H1 (cell line): ENCODE results near the gene H2AZ1. TPM values are rescaled to one million over a fixed set of nuclear protein-coding genes. Genes with fewer than 3 reads are reported as not detected.

Experiments
- ASH2L ChIP-seq: fragments of 200-600, 300-600 bp; sonication (generic); IDR thresholded peaks from one replicate; pipeline ENCODE4 v1.7.1; 2017; ENCODE audit warnings: low read length
- CREB1 ChIP-seq: IDR thresholded peaks from 2 replicates; pipeline ENCODE4 v1.6.1; 2012; ENCODE audit warnings: inconsistent platforms
- CTCF ChIP-seq, 3 experiments: IDR thresholded peaks; 1 replicate in 2 of 3; 2 replicates in 1 of 3; pipeline versions ENCODE4 v1.5.1 to v1.6.1; 2011; ENCODE audit warnings: low read length in 3 of 3, mild to moderate bottlenecking in 3 of 3, inconsistent platforms in 2 of 3, low read depth in 1 of 3, moderate library complexity in 1 of 3; ENCODE audit not compliant: insufficient read depth in 1 of 3; ENCODE audit errors: control extremely low read depth in 1 of 3
- RAD21 ChIP-seq, 2 experiments: IDR thresholded peaks in 1 of 2; conservative IDR thresholded peaks in 1 of 2; 2 replicates each; pipeline ENCODE4 v1.6.1; 2011; ENCODE audit warnings: low read depth in 2 of 2, low read length in 2 of 2, improper control_type of control experiment in 1 of 2, inconsistent platforms in 1 of 2, mild to moderate bottlenecking in 1 of 2, moderate library complexity in 1 of 2
- SAP30 ChIP-seq: fragments of 300-600 bp; sonication (generic); IDR thresholded peaks from 2 replicates; pipeline ENCODE4 v1.7.1; 2012; ENCODE audit warnings: low read length, moderate library complexity, mild to moderate bottlenecking, inconsistent platforms; ENCODE audit not compliant: insufficient read depth, insufficient replicate concordance
- polyA plus RNA-seq, 7 experiments: library from polyadenylated mRNA; depleted of rRNA in 3 of 7; stranded (reverse) in 5 of 7; unstranded in 2 of 7; fragments of >200 nt in 5 of 7; fragments of 200-250 nt in 2 of 7; gene quantifications; 1 replicate in 5 of 7; 2 replicates in 1 of 7; 4 replicates in 1 of 7; pipeline versions ENCODE4 v1.2.1 to v1.2.3, GENCODE V29; 2011 to 2013; ENCODE audit warnings: missing spikeins in 2 of 7, mixed read lengths in 2 of 7
- total RNA-seq: library from RNA; stranded (reverse); fragmentation: NEBNext Ultra II Directional; extraction: Animal tissue kit (Norgen Biotek cat#: 25700); gene quantifications from 2 replicates; pipeline ENCODE4 v1.2.1, GENCODE V29; 2021

H2AZ1 gene
- total and polyA plus RNA-seq, 2 of the 8 experiments (the other 6 are each of a cell fraction or from before 2014, with no cell fraction given), result 831 to 898 TPM

- TF ChIP-seq CTCF (IDR thresholded peaks at IDR 0.05; ENCODE audit: control extremely low read depth in 1 of 3, insufficient read depth in 1 of 3, low read depth in 1 of 3, low read length in 3 of 3) (peak in 1 of 3 experiments; percentile 24; a peak in 2 of 4 replicates), RAD21 (IDR thresholded peaks at IDR 0.05 in 1 of 2, conservative IDR thresholded peaks at IDR 0.05 in 1 of 2; ENCODE audit: low read depth in 2 of 2, low read length in 2 of 2) (peak; percentile 56 to 60), ASH2L (no peak), SAP30 (no peak), CREB1 (no peak)
Observed at GRCh38 chr4:99998062-99998867, 48.2 kb upstream of the H2AZ1 start (continued).
